Endothelial cell of umbilical vein (primary cell): ENCODE results near the gene VSTM4. TPM values are rescaled to one million over a fixed set of nuclear protein-coding genes. Genes with fewer than 3 reads are reported as not detected.

ENCODE experiments used
- BruUV-seq: library from RNA; stranded (reverse); fragments of 400-500 nt; replicated peaks from 2 replicates; lab custom pipeline; 2021; lab: Mats Ljungman, UMichigan
- CTCF ChIA-PET: fragments of 300-600, 350-600 bp; sonication (Branson Sonifier 250); formaldehyde crosslinking; loops from one replicate; lab custom pipeline; 2021; ENCODE audit warnings: antibody characterized with exemption, inconsistent platforms; lab: Charles Lee
- POLR2A ChIA-PET: fragments of 300-600, 350-600 bp; sonication (Branson Sonifier 250); formaldehyde crosslinking; loops from one replicate; lab custom pipeline; 2021; ENCODE audit warnings: antibody characterized with exemption, inconsistent platforms; lab: Charles Lee
- DNase-seq: peaks from one replicate; pipeline ENCODE4 v3.0.0-alpha.2; 2011; ENCODE audit warnings: low read depth, low spot score
- FAIRE-seq: peaks from 2 replicates; lab custom pipeline; 2011; peaks lifted over from hg19 to GRCh38; lab: Jason Lieb, UNC
- H2AFZ ChIP-seq: 2 replicates; pipeline ENCODE4 v1.6.0; 2012; ENCODE audit warnings: low read depth, low read length, control low read depth, inconsistent platforms
- H3K27ac ChIP-seq: 2 replicates; pipeline ENCODE4 v1.5.1; 2011; ENCODE audit warnings: low read depth, mild to moderate bottlenecking, control low read depth, low read length, moderate library complexity; ENCODE audit not compliant: insufficient read depth
- H3K27me3 ChIP-seq, 2 experiments: 2 replicates each; pipeline versions ENCODE4 v1.6.0 to v1.6.1; 2011; ENCODE audit warnings: low read length in 2 of 2, mixed read lengths in 1 of 2; ENCODE audit not compliant: control insufficient read depth in 2 of 2, insufficient read depth in 2 of 2
- H3K36me3 ChIP-seq, 2 experiments: 2 replicates in 1 of 2; 3 replicates in 1 of 2; pipeline ENCODE4 v1.5.1; 2011; ENCODE audit warnings: low read length in 2 of 2, mild to moderate bottlenecking in 1 of 2, moderate library complexity in 1 of 2; ENCODE audit not compliant: control insufficient read depth in 2 of 2, insufficient read depth in 2 of 2; ENCODE audit errors: extremely low read depth in 1 of 2
- H3K4me1 ChIP-seq: 3 replicates; pipeline ENCODE4 v1.5.1; 2011; ENCODE audit warnings: mild to moderate bottlenecking, low read length; ENCODE audit not compliant: control insufficient read depth, insufficient read depth; ENCODE audit errors: extremely low read depth
- H3K4me2 ChIP-seq: 2 replicates; pipeline ENCODE4 v1.6.1; 2011; ENCODE audit warnings: low read length, control low read depth, mixed read lengths; ENCODE audit not compliant: insufficient read depth
- H3K4me3 ChIP-seq, 3 experiments: fragments of 200-600 bp in 1 of 3; sonication (generic), shearing (Covaris generic) in 1 of 3; replicated peaks in 1 of 3; 2 replicates each; pipeline ENCODE4 v1.5.1; 2011 to 2016; ENCODE audit warnings: control low read depth in 3 of 3, low read length in 3 of 3, mild to moderate bottlenecking in 2 of 3, inconsistent platforms in 1 of 3, low read depth in 1 of 3, moderate library complexity in 1 of 3; ENCODE audit not compliant: insufficient read depth in 1 of 3
- H3K79me2 ChIP-seq: 2 replicates; pipeline ENCODE4 v1.6.0; 2012; ENCODE audit warnings: low read length, inconsistent platforms; ENCODE audit not compliant: control insufficient read depth, insufficient read depth
- H3K9ac ChIP-seq: replicated peaks from 2 replicates; pipeline ENCODE3; 2011; ENCODE audit warnings: low read length, control low read depth; ENCODE audit not compliant: insufficient read depth; ENCODE audit errors: extremely low read depth
- H3K9me1 ChIP-seq: replicated peaks from 3 replicates; pipeline ENCODE4 v1.6.0; 2011; ENCODE audit warnings: mild to moderate bottlenecking, low read length; ENCODE audit not compliant: control insufficient read depth, insufficient read depth; ENCODE audit errors: extremely low read depth
- H3K9me3 ChIP-seq: replicated peaks from 2 replicates; pipeline ENCODE4 v1.5.1; 2012; ENCODE audit warnings: low read length, inconsistent platforms; ENCODE audit not compliant: control insufficient read depth, insufficient read depth
- H4K20me1 ChIP-seq: replicated peaks from 2 replicates; pipeline ENCODE3; 2011; ENCODE audit warnings: mild to moderate bottlenecking, low read length; ENCODE audit not compliant: control insufficient read depth, insufficient read depth; ENCODE audit errors: extremely low read depth
- CTCF ChIP-seq, 2 donors: IDR thresholded peaks; 1 replicate in 1 of 2; 2 replicates in 1 of 2; pipeline ENCODE4 v1.5.1; 2011; ENCODE audit warnings: low read length in 2 of 2, mild to moderate bottlenecking in 2 of 2, moderate library complexity in 2 of 2, control low read depth in 1 of 2, inconsistent platforms in 1 of 2, low read depth in 1 of 2; ENCODE audit not compliant: insufficient read depth in 1 of 2; ENCODE audit errors: extremely low read depth in 1 of 2
- FOS ChIP-seq: IDR thresholded peaks from 2 replicates; pipeline ENCODE4 v1.6.1; 2011; ENCODE audit warnings: mild to moderate bottlenecking, low read length, moderate library complexity, borderline replicate concordance; ENCODE audit not compliant: insufficient read depth
- JUN ChIP-seq: IDR thresholded peaks from 2 replicates; pipeline ENCODE4 v1.6.1; 2011; ENCODE audit warnings: borderline replicate concordance, low read depth; ENCODE audit not compliant: insufficient read length, insufficient read depth
- MAX ChIP-seq: IDR thresholded peaks from 2 replicates; pipeline ENCODE4 v1.6.1; 2011; ENCODE audit not compliant: insufficient read depth, insufficient read length
- MYC ChIP-seq: IDR thresholded peaks from one replicate; pipeline ENCODE4 v1.6.1; 2011; ENCODE audit warnings: mild to moderate bottlenecking, low read depth, low read length
- POLR2A ChIP-seq: IDR thresholded peaks from 2 replicates; pipeline ENCODE4 v1.6.1; 2012; ENCODE audit warnings: low read depth, mild to moderate bottlenecking, control low read depth, low read length
- POLR2AphosphoS5 ChIP-seq: IDR thresholded peaks from 2 replicates; pipeline ENCODE4 v1.6.1; 2012; ENCODE audit warnings: low read depth, mild to moderate bottlenecking, control low read depth, low read length, moderate library complexity; ENCODE audit not compliant: insufficient read depth
- dilution Hi-C: fragments of 300-500 bp; cut with MboI; formaldehyde crosslinking; loops from one replicate; pipeline ENCODE4 v1.15.0; 2019; ENCODE audit warnings: low sequenced_read_pairs; ENCODE audit not compliant: extremely low pct_ligation_motif_present
- intact Hi-C: fragments of 100-400 bp; cut with micrococcal nuclease; formaldehyde crosslinking; loops from one replicate; pipeline ENCODE4 v1.10.0; 2022
- polyA plus RNA-seq, 4 experiments: library from polyadenylated mRNA; depleted of rRNA in 3 of 4; stranded (reverse) in 3 of 4; unstranded in 1 of 4; fragments of >200 nt; gene quantifications; 2 replicates each; pipeline versions ENCODE4 v1.2.1 to v1.2.3, GENCODE V29; 2011 to 2012; ENCODE audit warnings: missing spikeins in 1 of 4
- total RNA-seq: library from RNA; stranded (reverse); gene quantifications from 2 replicates; pipeline ENCODE4 v1.2.3, GENCODE V29; 2021

Gene VSTM4
- total and polyA plus RNA-seq, 2 donors (not counting 3 experiments of a cell fraction or from before 2014, with no cell fraction given), result 0.07 TPM

GRCh38 chr10:49164559-49165188, 49.4 kb upstream of the VSTM4 start:
- intact Hi-C loops, result loop anchor here (1.0 kb wide), 3 partner anchors 183 to 506 kb away; no protein-coding TSS in a partner anchor
- FAIRE-seq (peak; percentile 8), DNase-seq (peak; percentile 56)
- H3K4me2 ChIP-seq, result no peak overlapping the region
- no peaks in the 10 kb centered on the region for H3K36me3 ChIP-seq
- H3K79me2 ChIP-seq, result no peaks in the 10 kb centered on the region
- no peaks in the 10 kb centered on the region for H3K27me3 ChIP-seq
- BruUV-seq, result no TSS peak
- H2AFZ ChIP-seq, result no peak overlapping the region
- no peaks in the 10 kb centered on the region for H3K4me1 ChIP-seq
- H3K9me3 ChIP-seq, result no peaks in the 10 kb centered on the region
- no peak overlapping the region for H3K27ac ChIP-seq
- H3K4me3 ChIP-seq, result no peak overlapping the region
- POLR2A ChIA-PET, result no interaction called here
- H3K9me1 ChIP-seq, result no peaks in the 10 kb centered on the region
- dilution Hi-C loops, result no loop called here
- CTCF ChIA-PET, result interaction anchor here (0.6 to 2.1 kb wide), 26 partner anchors 9 to 905 kb away, joined by 3 to 49 read pairs (median 4); no protein-coding TSS in a partner anchor
- TF ChIP-seq FOS (no peak), CTCF (IDR thresholded peaks at IDR 0.05; ENCODE audit: extremely low read depth in 1 of 2, insufficient read depth in 1 of 2, low read depth in 1 of 2, low read length in 2 of 2) (peak; percentile 52 to 81), POLR2A (no peak), MYC (no peak), MAX (no peak), JUN (no peak), POLR2AphosphoS5 (no peak)
- H3K9ac ChIP-seq, result no peak overlapping the region
- no peaks in the 10 kb centered on the region for H4K20me1 ChIP-seq
